C4-2B (cell line): Measurements from ENCODE around the gene KCNJ6.
"Not testable (repeated sequence)": the region's sequence is repeated elsewhere in the genome, so short reads cannot be mapped to it uniquely, and the experiment has no call there.

Experiments used
- H3K27ac ChIP-seq: fragments of 450-650 bp; 2 replicates; pipeline ENCODE4 v1.5.1; 2017
- CTCF ChIP-seq: fragments of 450-650 bp; conservative IDR thresholded peaks from 2 replicates; pipeline ENCODE4 v1.5.1; 2017; ENCODE audit warnings: mild to moderate bottlenecking
- ZFX ChIP-seq: fragments of 450-650 bp; IDR thresholded peaks from 2 replicates; pipeline ENCODE4 v1.6.1; 2017

Gene KCNJ6

GRCh38 chr21:37737996-37738395, 178.3 kb downstream of the KCNJ6 start:
- TF ChIP-seq CTCF (no peak), ZFX (no peak)
- H3K27ac ChIP-seq: no peak overlapping the region

- TF ChIP-seq CTCF (no peak), ZFX (no peak)
- no peak overlapping the region for H3K27ac ChIP-seq
These were observed 178.8 kb downstream of the KCNJ6 start for GRCh38 chr21:37737507-37737906.

- H3K27ac ChIP-seq: no peak overlapping the region
- TF ChIP-seq ZFX (no peak), CTCF (no peak)
These were observed 181.4 kb downstream of the KCNJ6 start for GRCh38 chr21:37734846-37735245.

GRCh38 chr21:37732927-37733326, 183.3 kb downstream of the KCNJ6 start:
- no peak for TF ChIP-seq CTCF
- H3K27ac ChIP-seq: no peak overlapping the region

- TF ChIP-seq CTCF (no peak), ZFX (no peak)
- no peak overlapping the region for H3K27ac ChIP-seq
These were observed 192.1 kb downstream of the KCNJ6 start for GRCh38 chr21:37724201-37724600.

- TF ChIP-seq CTCF (no peak), ZFX (no peak)
- no peak overlapping the region for H3K27ac ChIP-seq
These were observed 198.7 kb downstream of the KCNJ6 start for GRCh38 chr21:37717534-37717933.

- not testable (repeated sequence) for H3K27ac ChIP-seq
These were observed 203.7 kb downstream of the KCNJ6 start for GRCh38 chr21:37712569-37712934.

- no peak overlapping the region for H3K27ac ChIP-seq
- TF ChIP-seq CTCF (peak; percentile 75), ZFX (no peak)
These were observed 204.3 kb downstream of the KCNJ6 start for GRCh38 chr21:37711836-37712568.
